GM12878 (cell line): ENCODE measurements around the gene CLNK. TPM values are rescaled to one million over a fixed set of nuclear protein-coding genes. Genes with fewer than 3 reads are reported as not detected.
A peak's percentile ranks its signal among the peaks of the same experiment; 100 is the strongest.

Experiments used
- ATAC-seq: fragments of 200-7000 bp; cut with Tn5 transposase; 3 replicates; pipeline ENCODE4 v1.9.1; 2020; ENCODE audit warnings: mild to moderate bottlenecking, moderate library complexity
- BruUV-seq: library from RNA; stranded (reverse); fragments of 400-500 nt; replicated peaks from 2 replicates; lab custom pipeline; 2021; lab: Mats Ljungman, UMichigan
- CTCF ChIA-PET: fragments of 300-600 bp; sonication (Branson Sonifier 250); formaldehyde crosslinking; extraction: SDS; loops from one replicate; lab custom pipeline; 2021; ENCODE audit warnings: inconsistent platforms; lab: Yijun Ruan, JAX
- POLR2A ChIA-PET: fragments of 350-600 bp; formaldehyde crosslinking; extraction: SDS; loops from one replicate; lab custom pipeline; 2021; ENCODE audit warnings: inconsistent platforms; lab: Charles Lee
- RAD21 ChIA-PET: fragments of 300-600 bp; sonication (Branson Sonifier 250); formaldehyde crosslinking; loops from one replicate; lab custom pipeline; 2023; ENCODE audit warnings: antibody characterized with exemption; ENCODE audit not compliant: unreplicated experiment; lab: Charles Lee
- SMC1A ChIA-PET: fragments of 300-600 bp; sonication (Branson Sonifier 250); formaldehyde crosslinking; loops from one replicate; lab custom pipeline; 2023; ENCODE audit not compliant: unreplicated experiment, uncharacterized antibody; lab: Charles Lee
- DNase-seq: peaks from one replicate; pipeline ENCODE4 v3.0.0-alpha.2; 2011; ENCODE audit warnings: low read depth, low spot score
- FAIRE-seq: peaks from 3 replicates; lab custom pipeline; 2011; peaks lifted over from hg19 to GRCh38; lab: Jason Lieb, UNC
- H2AFZ ChIP-seq: 2 replicates; pipeline ENCODE4 v1.6.0; 2011; ENCODE audit warnings: low read depth, low read length, control low read depth; ENCODE audit not compliant: control insufficient read depth
- H3K27ac ChIP-seq: 2 replicates; pipeline ENCODE4 v1.5.1; 2011; ENCODE audit warnings: control low read depth; ENCODE audit not compliant: control insufficient read depth, insufficient read depth
- H3K27me3 ChIP-seq, 2 experiments: replicated peaks in 1 of 2; 2 replicates each; pipeline versions ENCODE4 v1.6.0 to v1.6.1; 2011; ENCODE audit warnings: low read length in 1 of 2; ENCODE audit not compliant: control insufficient read depth in 2 of 2, insufficient read depth in 2 of 2
- H3K36me3 ChIP-seq, 2 experiments: 2 replicates each; pipeline ENCODE4 v1.5.1; 2011; ENCODE audit warnings: low read length in 1 of 2; ENCODE audit not compliant: control insufficient read depth in 2 of 2, insufficient read depth in 2 of 2
- H3K4me1 ChIP-seq: 2 replicates; pipeline ENCODE4 v1.6.1; 2011; ENCODE audit warnings: mild to moderate bottlenecking, low read length, moderate library complexity, mixed read lengths; ENCODE audit not compliant: control insufficient read depth, insufficient read depth
- H3K4me2 ChIP-seq: 2 replicates; pipeline ENCODE4 v1.6.0; 2011; ENCODE audit warnings: control low read depth; ENCODE audit not compliant: control insufficient read depth, insufficient read depth
- H3K4me3 ChIP-seq: fragments of 200-600 bp; sonication (generic); 2 replicates; pipeline ENCODE4 v1.5.1; 2016
- H3K79me2 ChIP-seq: 2 replicates; pipeline ENCODE4 v1.6.0; 2011; ENCODE audit warnings: low read length; ENCODE audit not compliant: control insufficient read depth, insufficient read depth
- H3K9ac ChIP-seq: 2 replicates; pipeline ENCODE4 v1.8.0; 2011; ENCODE audit warnings: low read length, control low read depth, mixed read lengths; ENCODE audit not compliant: control insufficient read depth, insufficient read depth
- H3K9me3 ChIP-seq: replicated peaks from 3 replicates; pipeline ENCODE4 v1.5.1; 2011; ENCODE audit warnings: mild to moderate bottlenecking, low read length; ENCODE audit not compliant: control insufficient read depth, insufficient read depth
- H4K20me1 ChIP-seq: 2 replicates; pipeline ENCODE4 v1.6.0; 2011; ENCODE audit not compliant: control insufficient read depth, insufficient read depth
- BCLAF1 ChIP-seq: fragments of 450-650 bp; IDR thresholded peaks from 2 replicates; pipeline ENCODE4 v1.6.1; 2017; ENCODE audit warnings: antibody characterized with exemption, mild to moderate bottlenecking, moderate library complexity
- CTCF ChIP-seq, 3 experiments: IDR thresholded peaks in 2 of 3; conservative IDR thresholded peaks in 1 of 3; 2 replicates each; pipeline ENCODE4 v1.5.1; 2011; ENCODE audit warnings: low read depth in 3 of 3, low read length in 3 of 3, mild to moderate bottlenecking in 3 of 3, control low read depth in 2 of 3, moderate library complexity in 2 of 3, inconsistent platforms in 1 of 3, mixed read lengths in 1 of 3; ENCODE audit not compliant: control insufficient read depth in 2 of 3, insufficient read depth in 1 of 3; ENCODE audit errors: extremely low read depth in 1 of 3
- E2F4 ChIP-seq: IDR thresholded peaks from 2 replicates; pipeline ENCODE4 v1.6.1; 2012; ENCODE audit warnings: low read depth, low read length, improper control_type of control experiment
- HSF1 ChIP-seq: fragments of 150-350 bp; IDR thresholded peaks from 2 replicates; pipeline ENCODE4 v1.6.1; 2014; ENCODE audit warnings: mild to moderate bottlenecking, low read depth, low read length
- IKZF2 ChIP-seq, 2 experiments: fragments of 450-650 bp; IDR thresholded peaks; 2 replicates each; pipeline ENCODE4 v1.6.1; 2017; ENCODE audit warnings: mild to moderate bottlenecking in 2 of 2, moderate library complexity in 2 of 2
- MEF2A ChIP-seq: IDR thresholded peaks from 2 replicates; pipeline ENCODE4 v1.6.1; 2011; ENCODE audit warnings: low read depth, mild to moderate bottlenecking, low read length, moderate library complexity; ENCODE audit not compliant: insufficient read depth
- MEF2B ChIP-seq: fragments of 450-650 bp; IDR thresholded peaks from 2 replicates; pipeline ENCODE4 v1.6.1; 2018; ENCODE audit warnings: mild to moderate bottlenecking, moderate library complexity; ENCODE audit not compliant: partially characterized antibody, poor library complexity, severe bottlenecking
- MXI1 ChIP-seq: fragments of 150-350 bp; IDR thresholded peaks from 2 replicates; pipeline ENCODE4 v1.6.1; 2011; ENCODE audit warnings: low read depth, mild to moderate bottlenecking, inconsistent platforms, low read length, improper control_type of control experiment
- NFXL1 ChIP-seq: fragments of 450-650 bp; IDR thresholded peaks from 2 replicates; pipeline ENCODE4 v1.6.1; 2017; ENCODE audit warnings: antibody characterized with exemption, mild to moderate bottlenecking, borderline replicate concordance
- SKIL ChIP-seq: fragments of 450-650 bp; IDR thresholded peaks from 2 replicates; pipeline ENCODE4 v1.6.1; 2017; ENCODE audit warnings: mild to moderate bottlenecking, low read depth, inconsistent platforms; ENCODE audit not compliant: poor library complexity, severe bottlenecking
- ZNF622 ChIP-seq: fragments of 450-650 bp; IDR thresholded peaks from 2 replicates; pipeline ENCODE4 v1.6.1; 2017; ENCODE audit warnings: mild to moderate bottlenecking, inconsistent platforms
- WGBS: methylation state at CpG from one replicate; pipeline ENCODE4 v1.1.6; 2016; ENCODE audit warnings: low lambda C conversion rate; ENCODE audit not compliant: insufficient replicate concordance, insufficient coverage; ENCODE audit errors: missing lambda C conversion rate; 5-methylcytosine and 5-hydroxymethylcytosine counted together
- in situ Hi-C: fragments of 300-500 bp; cut with MboI; formaldehyde crosslinking; loops from 9 replicates; pipeline ENCODE4 v1.14.3; 2018; ENCODE audit warnings: mixed read lengths
- intact Hi-C: fragments of 100-400 bp; cut with micrococcal nuclease; formaldehyde crosslinking; loops from one replicate; pipeline ENCODE4 v1.14.2; 2022; ENCODE audit not compliant: unreplicated experiment
- polyA plus RNA-seq, 11 experiments: library from polyadenylated mRNA; depleted of rRNA in 4 of 11; unstranded in 6 of 11; stranded (reverse) in 5 of 11; fragments of >200 nt; fragmentation: Nextera tagmentation in 4 of 11; fragmentation: Illumina TruSeq in 1 of 11; extraction: Ambion mirVana in 4 of 11; extraction: Trizol in 1 of 11; gene quantifications; 1 replicate in 1 of 11; 2 replicates in 10 of 11; pipeline versions ENCODE4 v1.2.1 to v1.2.3, GENCODE V29; 2011 to 2016; ENCODE audit warnings: inconsistent platforms in 2 of 11, missing spikeins in 2 of 11, low read depth in 1 of 11
- total RNA-seq, 4 experiments: library from RNA; depleted of rRNA in 3 of 4; stranded (reverse); fragments of >200 nt in 3 of 4; fragmentation: Illumina TruSeq in 1 of 4; extraction: Trizol in 1 of 4; gene quantifications; 2 replicates each; pipeline versions ENCODE4 v1.2.1 to v1.2.3, GENCODE V29; 2013 to 2021

The CLNK gene
- total and polyA plus RNA-seq, 10 of the 15 experiments (the other 5 are each of a cell fraction or from before 2014, with no cell fraction given), result 2.1 to 14.3 (median 2.7) TPM

- TF ChIP-seq ZNF622 (no peak), MEF2A (0 out of 2 replicates have a peak, but pooled peaks have one; percentile 8), MEF2B (peak; percentile 68)
Observed at GRCh38 chr4:10731162-10731561, 46.6 kb upstream of the CLNK start (continued).

- Histone ChIP-seq H3K27ac (peak overlapping the region; percentile 89), H4K20me1 (no peaks in the 10 kb centered on the region), H2AFZ (no peak overlapping the region; the same call in 1 of the 2 replicates), H3K36me3 (no peaks in the 10 kb centered on the region), H3K4me1 (peaks cover 61% of the 10 kb centered on the region), H3K9ac (peak overlapping the region; percentile 51; the same call in 1 of the 2 replicates), H3K4me2 (peak overlapping the region; percentile 77), H3K27me3 (no peaks in the 10 kb centered on the region), H3K4me3 (0 out of 2 replicates have a peak overlapping the region, but pooled peaks have one; percentile 46), H3K79me2 (no peaks in the 10 kb centered on the region), H3K9me3 (no peaks in the 10 kb centered on the region; the same call in 2 of the 3 replicates)
- in situ Hi-C loops (no loop called here), intact Hi-C loops (loop anchor here (1.0 to 10.0 kb wide), 11 partner anchors 9 to 726 kb away; partner anchors contain the start of gene CLNK)
- ATAC-seq (peak; percentile 70), FAIRE-seq (peak; percentile 7), DNase-seq (peak; percentile 76)
- CTCF ChIA-PET, result interaction anchor here (0.8 to 1.0 kb wide), 3 partner anchors 10 to 16 kb away, joined by 3 read pairs; no protein-coding TSS in a partner anchor
- BruUV-seq, result no TSS peak
- SMC1A ChIA-PET, result interaction anchor here (0.6 to 1.9 kb wide), 7 partner anchors 11 to 888 kb away, joined by 3 to 17 read pairs (median 3); no protein-coding TSS in a partner anchor
- 16% methylated on average over 7 of the region's 7 CpGs for WGBS
- RAD21 ChIA-PET, result interaction anchor here (0.5 to 1.1 kb wide), 4 partner anchors 13 to 56 kb away, joined by 3 to 4 read pairs (median 4); no protein-coding TSS in a partner anchor
- POLR2A ChIA-PET, result no interaction called here
- TF ChIP-seq MXI1 (0 out of 2 replicates have a peak, but pooled peaks have one; percentile 6), E2F4 (no peak), BCLAF1 (no peak), IKZF2 (IDR thresholded peaks at IDR 0.05) (peak; percentile 89 to 92), SKIL (no peak), NFXL1 (no peak), HSF1 (no peak), CTCF (IDR thresholded peaks at IDR 0.05 in 2 of 3, conservative IDR thresholded peaks at IDR 0.05 in 1 of 3; ENCODE audit: control insufficient read depth in 2 of 3, extremely low read depth in 1 of 3, insufficient read depth in 1 of 3, low read depth in 3 of 3, low read length in 3 of 3) (no peak)
Observed at GRCh38 chr4:10730590-10730989, 46.0 kb upstream of the CLNK start.
